GM21360 (cell line): Measurements from ENCODE around the gene MS4A8.
"Not testable (repeated sequence)": the region's sequence is repeated elsewhere in the genome, so short reads cannot be mapped to it uniquely, and the experiment has no call there.

Source experiments
- ATAC-seq: cut with Tn5 transposase; IDR thresholded peaks from one replicate; pipeline ENCODE4 v1.9.1; 2021; ENCODE audit warnings: mild to moderate bottlenecking, moderate library complexity; ENCODE audit not compliant: unreplicated experiment

Gene MS4A8

GRCh38 chr11:60724420-60724819 is 25.0 kb downstream of the MS4A8 start, which contains the start of gene MS4A18:
MS4A18 (plus strand) TSS chr11:60724720.
- no peak for ATAC-seq

DNA sequence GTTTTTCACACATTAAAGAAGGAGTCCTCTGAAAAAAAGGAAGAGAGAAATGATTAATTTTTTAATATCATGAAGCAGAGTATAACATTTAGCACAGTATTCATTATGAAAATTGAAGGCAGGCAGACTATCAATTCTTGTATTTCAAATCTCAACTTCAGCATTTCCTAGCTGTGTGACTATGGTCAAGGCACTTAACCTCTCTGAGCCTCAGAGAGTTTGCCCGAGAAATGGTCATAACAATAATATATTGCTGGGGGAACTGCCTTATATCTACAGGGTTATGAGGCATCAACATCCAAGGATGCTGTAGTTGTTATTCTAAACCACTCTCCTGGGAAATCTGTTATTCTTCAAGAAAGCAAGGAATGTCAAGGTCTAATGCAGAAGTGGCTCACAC is 26.2 kb downstream of the MS4A8 start:
- no peak for ATAC-seq

DNA sequence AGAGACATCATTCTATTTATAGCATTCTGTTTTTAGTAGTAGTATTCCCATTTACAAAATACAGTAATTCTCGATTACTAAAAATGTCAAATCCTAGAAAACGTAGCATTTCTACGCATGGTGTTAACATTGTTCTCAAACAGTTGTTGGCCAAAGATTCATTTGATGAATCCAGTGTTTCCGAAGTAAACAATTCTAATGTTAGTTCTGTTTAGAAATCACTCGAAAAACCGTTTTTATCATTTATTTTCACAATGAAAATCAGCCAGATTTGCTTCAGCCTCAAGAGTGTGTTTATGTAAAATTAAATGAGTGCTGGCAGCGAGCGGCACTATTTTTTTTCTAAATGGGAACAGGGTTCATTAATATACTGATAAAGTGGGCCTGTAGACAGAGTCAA is 32.2 kb downstream of the MS4A8 start:
- no peak for ATAC-seq

DNA sequence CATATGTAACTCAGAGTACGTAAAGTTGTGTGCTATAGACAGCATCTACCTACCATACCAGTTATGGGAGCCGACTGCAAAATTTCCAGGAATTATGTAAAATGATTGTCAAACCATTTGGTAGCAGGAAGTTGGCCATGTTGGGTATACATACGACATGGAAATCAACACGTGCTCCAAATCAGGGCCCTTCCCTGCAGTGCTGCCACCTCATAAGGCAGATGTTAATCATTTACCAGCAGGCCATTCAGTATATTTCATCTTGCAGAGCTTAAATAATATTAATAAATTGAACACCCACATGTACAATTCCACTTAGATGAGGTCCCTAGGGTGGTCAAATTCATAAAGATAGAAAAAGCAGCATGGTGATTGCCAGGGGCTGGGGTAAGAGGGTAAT is 34.9 kb downstream of the MS4A8 start:
- no peak for ATAC-seq

- no peak for ATAC-seq
Observed at GRCh38 chr11:60739114-60739513, 39.7 kb downstream of the MS4A8 start.

DNA sequence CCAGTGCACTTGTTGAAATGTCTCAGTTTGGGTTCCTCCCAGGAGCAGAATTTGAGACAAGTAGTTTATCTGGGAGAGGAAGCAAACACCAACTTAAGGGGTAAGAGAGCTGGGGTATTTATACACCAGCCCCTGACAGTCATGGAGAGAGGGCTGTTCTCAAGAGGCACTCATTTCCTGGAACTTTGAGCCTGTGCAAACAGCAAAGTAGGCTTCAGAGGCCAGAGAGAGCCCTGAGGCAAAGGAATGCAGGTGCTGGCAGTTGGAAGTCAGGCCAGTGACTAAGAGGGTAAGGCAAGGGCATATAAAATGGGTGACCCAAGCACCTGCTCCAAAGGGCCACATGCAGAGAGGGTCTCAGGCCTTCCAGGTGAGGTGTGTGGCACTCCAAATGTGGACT is 41.2 kb downstream of the MS4A8 start:
- ATAC-seq = no peak

- ATAC-seq = no peak
Observed at GRCh38 chr11:60741421-60741820, 42.0 kb downstream of the MS4A8 start.

- no peak for ATAC-seq
Observed at GRCh38 chr11:60743058-60743457, 43.6 kb downstream of the MS4A8 start.

DNA sequence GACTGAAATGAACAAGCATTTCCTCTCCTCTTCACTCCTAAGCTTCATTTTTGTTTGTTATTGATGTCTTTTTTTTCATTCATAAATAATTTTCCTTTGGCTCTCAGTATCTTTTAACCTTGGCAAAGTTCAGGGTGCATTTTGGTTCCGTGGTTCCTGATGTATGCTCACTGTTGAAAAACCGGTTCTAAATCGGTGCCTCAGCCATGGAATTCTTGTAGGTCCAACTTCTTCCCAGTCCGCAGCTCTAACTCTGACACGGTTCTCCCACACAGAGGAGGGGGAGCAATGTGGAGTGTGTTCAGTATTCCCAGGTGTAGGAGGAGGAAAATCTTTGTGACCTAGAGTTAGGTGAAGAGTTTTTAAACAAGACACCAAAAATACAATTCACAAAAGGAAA is 44.7 kb downstream of the MS4A8 start:
- no peak for ATAC-seq

DNA sequence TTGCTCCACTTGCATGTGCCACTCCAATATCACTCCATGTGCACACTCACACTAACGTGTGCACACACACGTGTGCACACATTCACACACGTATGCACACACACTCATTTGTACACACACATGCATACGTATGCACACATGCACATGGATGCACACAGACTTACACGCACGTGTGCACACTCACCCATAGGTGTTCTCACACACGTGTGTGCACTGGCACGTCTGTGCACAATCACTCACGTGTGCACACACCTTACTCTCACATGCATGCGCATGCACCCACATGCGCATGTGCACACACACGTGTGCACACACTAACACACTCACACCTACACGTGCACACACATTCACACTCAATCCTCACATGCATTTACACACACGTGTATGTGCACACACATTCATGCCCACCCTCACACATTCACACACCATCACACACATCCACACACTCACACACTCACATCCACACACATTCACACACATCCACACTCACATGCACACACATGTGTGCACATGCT is 48.0 kb downstream of the MS4A8 start:
- ATAC-seq = no peak

GRCh38 chr11:60748225-60748624 is 48.8 kb downstream of the MS4A8 start:
- no peak for ATAC-seq

- no peak for ATAC-seq
Observed at GRCh38 chr11:60748821-60749220, 49.4 kb downstream of the MS4A8 start.

GRCh38 chr11:60750911-60751310 is 51.5 kb downstream of the MS4A8 start:
- ATAC-seq = no peak

DNA sequence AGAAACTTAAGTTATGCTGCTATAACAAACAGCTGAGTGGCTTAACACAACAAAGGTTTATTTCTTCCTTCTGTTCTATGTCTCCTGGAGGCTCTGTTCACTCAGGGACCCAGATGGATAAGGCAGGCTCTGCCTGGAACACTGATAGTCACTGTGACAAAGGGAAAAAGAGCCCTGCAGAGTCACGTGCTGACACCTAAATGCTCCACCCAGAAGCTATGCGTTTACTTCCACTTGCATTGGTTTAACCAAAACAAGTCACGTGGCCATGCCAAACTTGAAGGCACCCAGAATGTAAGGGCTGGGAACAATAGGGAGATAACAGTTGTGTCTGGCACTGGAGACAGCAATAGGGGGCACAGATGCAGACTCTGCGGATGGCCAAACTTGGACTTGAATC is 53.9 kb downstream of the MS4A8 start:
- no peak for ATAC-seq

- ATAC-seq = no peak
Observed at GRCh38 chr11:60754887-60755286, 55.5 kb downstream of the MS4A8 start.

DNA sequence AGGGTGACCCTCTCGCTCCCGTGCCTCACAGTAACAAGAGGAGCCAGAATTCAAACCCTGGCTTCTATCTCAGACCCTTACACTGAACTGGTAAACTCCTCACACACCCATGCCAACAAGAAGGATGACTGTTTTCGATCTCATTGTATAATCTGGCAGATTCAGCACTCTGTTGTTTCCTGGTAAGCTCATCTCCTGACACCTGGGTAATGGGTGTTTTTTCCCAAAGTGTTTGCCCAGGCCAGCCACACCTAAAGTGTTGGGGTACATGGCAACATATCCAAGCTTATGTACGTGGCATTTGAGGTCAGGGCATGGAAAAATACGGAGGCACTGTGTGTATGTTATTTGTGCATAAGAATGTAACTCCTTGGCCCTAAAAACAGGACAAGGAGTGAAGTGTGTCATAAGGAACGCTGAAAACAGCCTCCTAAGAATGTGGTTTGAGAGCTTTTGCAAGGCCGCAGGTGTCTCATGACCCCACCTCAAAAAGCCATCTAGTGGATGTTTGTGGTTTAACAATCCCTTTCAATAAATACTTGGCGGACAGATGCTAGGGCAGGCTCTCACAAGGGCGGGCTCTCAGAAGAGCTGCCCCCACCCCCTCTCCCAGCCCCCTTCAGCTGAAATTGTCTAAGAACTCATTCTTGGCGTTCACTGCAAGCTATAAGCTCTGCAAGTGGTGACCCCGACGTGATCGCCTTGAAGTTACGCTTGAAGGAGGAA is 57.1 kb downstream of the MS4A8 start, which contains the start of gene MS4A15:
TSS of gene MS4A15 (plus strand) at position 561 of the 726 bp plus-strand sequence. CDS start 6,867 bp downstream, outside the sequence.
- no peak for ATAC-seq

GRCh38 chr11:60757231-60757800 is 57.9 kb downstream of the MS4A8 start:
- ATAC-seq = no peak

DNA sequence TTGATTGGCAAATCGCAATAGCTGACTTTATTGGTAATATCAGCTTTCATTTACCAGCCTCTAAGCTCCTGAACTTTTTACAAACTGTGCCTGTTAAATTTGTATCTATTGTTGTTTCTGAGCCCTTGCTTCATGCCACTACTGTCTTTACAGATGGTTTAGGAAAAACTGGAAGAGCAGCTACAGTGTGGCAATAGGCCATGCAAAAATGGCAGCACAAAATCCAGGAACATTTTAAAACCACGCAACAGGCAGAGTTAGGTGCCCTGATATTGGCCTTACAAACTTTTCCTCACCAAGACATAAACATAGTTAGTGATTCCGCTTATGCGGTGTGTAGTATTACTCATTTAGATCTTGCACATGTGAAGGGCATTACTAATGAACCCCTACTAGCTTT is 59.3 kb downstream of the MS4A8 start:
- not testable (repeated sequence) for ATAC-seq

DNA sequence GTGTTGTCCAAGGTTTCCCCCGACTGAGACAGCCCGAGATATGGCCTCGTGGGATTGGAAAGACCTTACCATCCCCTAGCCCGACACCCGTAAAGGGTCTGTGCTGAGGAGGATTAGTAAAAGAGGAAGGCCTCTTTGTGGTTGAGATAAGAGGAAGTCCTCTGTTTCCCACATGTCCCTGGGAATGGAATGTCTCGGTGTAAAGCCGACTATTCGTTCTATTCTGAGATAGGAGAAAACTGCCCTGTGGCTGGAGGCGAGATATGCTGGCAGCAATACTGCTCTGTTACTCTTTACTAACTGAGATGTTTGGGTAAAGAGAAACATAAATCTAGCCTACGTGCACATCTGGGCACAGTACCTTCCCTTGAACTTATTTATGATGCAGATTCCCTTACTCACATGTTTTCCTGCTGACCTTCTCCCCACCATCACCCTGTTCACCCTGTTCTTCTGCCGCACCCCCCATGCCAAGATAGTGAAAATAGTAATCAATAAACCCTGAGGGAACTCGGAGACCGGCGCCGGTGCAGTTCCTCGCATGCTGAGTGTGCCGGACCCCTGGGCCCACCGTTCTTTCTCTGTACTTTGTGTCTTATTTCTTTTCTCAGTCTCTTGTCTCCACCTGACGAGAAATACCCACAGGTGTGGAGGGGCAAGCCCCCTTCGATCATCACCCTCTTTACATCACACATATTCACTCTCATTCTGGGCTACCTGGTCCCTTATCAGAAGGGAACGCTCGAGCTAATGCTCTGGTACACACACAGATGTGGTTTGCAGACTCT is 60.2 kb downstream of the MS4A8 start:
- ATAC-seq = not testable (repeated sequence)

DNA sequence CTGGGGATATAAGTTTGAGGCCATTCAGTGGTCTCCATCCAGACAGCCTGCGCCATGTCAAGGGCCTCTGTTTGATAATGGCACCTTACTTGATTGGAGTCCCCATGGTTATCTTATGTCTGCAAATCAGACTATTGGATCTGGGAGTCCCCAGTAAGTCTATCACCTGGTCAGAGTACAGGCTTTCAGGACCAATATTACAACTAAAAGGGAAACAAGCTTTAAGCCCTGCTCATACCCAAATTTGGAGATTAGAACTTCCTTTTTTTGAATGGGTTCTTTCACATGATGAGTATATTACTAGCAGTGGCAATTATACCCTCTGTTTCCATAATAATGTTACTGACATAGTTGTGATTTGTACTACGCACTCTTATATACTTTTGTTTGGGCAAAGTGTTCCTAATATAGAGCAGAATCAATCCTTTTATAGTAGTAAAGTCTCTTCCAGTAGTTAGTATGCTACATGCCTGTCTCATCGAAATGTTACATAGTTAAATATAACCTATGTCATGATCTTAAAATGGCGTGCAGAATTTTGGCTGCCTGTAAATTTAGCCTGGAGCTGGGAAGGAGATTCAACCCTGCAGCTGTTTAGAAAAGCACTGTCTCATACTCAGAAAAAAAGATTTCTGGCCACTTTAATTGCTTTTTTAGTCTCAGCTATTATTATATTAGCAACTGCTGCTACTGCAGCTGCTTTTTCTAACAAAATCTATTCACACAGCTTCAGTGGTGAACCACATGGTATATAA is 62.2 kb downstream of the MS4A8 start:
- ATAC-seq = no peak
